CD4-positive, alpha-beta T cell (primary cell): Measurements from ENCODE around the gene STAC. TPM values are rescaled to one million over a fixed set of nuclear protein-coding genes. Genes with fewer than 3 reads are reported as not detected.

Experiments
- ATAC-seq: fragments of 200-7000 bp; cut with Tn5 transposase; one replicate; pipeline ENCODE4 v1.10.0; 2022; ENCODE audit warnings: mild to moderate bottlenecking; ENCODE audit not compliant: poor library complexity
- CTCF ChIA-PET: fragments of 350-600 bp; sonication (Branson Sonifier 250); formaldehyde crosslinking; loops from one replicate; lab custom pipeline; 2021; ENCODE audit warnings: antibody characterized with exemption, inconsistent platforms; lab: Charles Lee
- POLR2A ChIA-PET: fragments of 350-600 bp; sonication (Branson Sonifier 250); formaldehyde crosslinking; loops from one replicate; lab custom pipeline; 2021; ENCODE audit warnings: antibody characterized with exemption, inconsistent platforms; lab: Charles Lee
- DNase-seq, 14 experiments: peaks; one replicate each; pipeline ENCODE4 v3.0.0-alpha.2; 2013 to 2020; ENCODE audit warnings: mixed read lengths in 2 of 14
- H3K27ac ChIP-seq, 2 donors: one replicate each; pipeline versions ENCODE4 v1.5.1 to v1.7.0; 2013; ENCODE audit warnings: low read length in 2 of 2, low read depth in 1 of 2, mild to moderate bottlenecking in 1 of 2
- H3K27me3 ChIP-seq, 2 experiments: 1 replicate in 1 of 2; 2 replicates in 1 of 2; pipeline versions ENCODE4 v1.6.1 to v1.7.0; 2013; ENCODE audit warnings: low read length in 2 of 2, control low read depth in 1 of 2, mild to moderate bottlenecking in 1 of 2, moderate library complexity in 1 of 2; ENCODE audit not compliant: insufficient read depth in 2 of 2, control insufficient read depth in 1 of 2
- H3K36me3 ChIP-seq: one replicate; pipeline ENCODE4 v1.6.1; 2013; ENCODE audit warnings: low read length, control low read depth; ENCODE audit not compliant: insufficient read depth
- H3K4me1 ChIP-seq: one replicate; pipeline ENCODE4 v1.6.1; 2013; ENCODE audit warnings: low read length, control low read depth; ENCODE audit not compliant: insufficient read depth
- H3K4me3 ChIP-seq: one replicate; pipeline ENCODE4 v1.5.1; 2013; ENCODE audit warnings: mild to moderate bottlenecking, low read length, moderate library complexity
- H3K9me3 ChIP-seq, 2 experiments: 1 replicate in 1 of 2; 2 replicates in 1 of 2; pipeline versions ENCODE4 v1.6.1 to v1.7.0; 2013; ENCODE audit warnings: low read length in 2 of 2, mild to moderate bottlenecking in 2 of 2, control low read depth in 1 of 2, moderate library complexity in 1 of 2; ENCODE audit not compliant: control insufficient read depth in 1 of 2, insufficient read depth in 1 of 2
- H3K27ac Mint-ChIP-seq: one replicate; pipeline ENCODE4 v1.8.0; 2020; ENCODE audit warnings: mixed read lengths
- H3K27me3 Mint-ChIP-seq: one replicate; pipeline ENCODE4 v1.8.0; 2021; ENCODE audit warnings: mixed read lengths
- H3K36me3 Mint-ChIP-seq: one replicate; pipeline ENCODE4 v1.8.0; 2021; ENCODE audit warnings: low read depth, mixed read lengths
- H3K4me1 Mint-ChIP-seq: one replicate; pipeline ENCODE4 v1.8.0; 2021; ENCODE audit warnings: low read depth, mixed read lengths
- H3K4me3 Mint-ChIP-seq: one replicate; pipeline ENCODE4 v1.8.0; 2020; ENCODE audit warnings: mild to moderate bottlenecking, mixed read lengths
- H3K9me3 Mint-ChIP-seq: one replicate; pipeline ENCODE4 v1.8.0; 2020; ENCODE audit warnings: mixed read lengths
- intact Hi-C, 2 experiments: fragments of 100-400 bp; cut with DNase I in 1 of 2; cut with micrococcal nuclease in 1 of 2; formaldehyde crosslinking; loops; one replicate each; pipeline versions ENCODE4 v1.15.1 to v1.9.0; 2023 to 2025; cut with DNase I, micrococcal nuclease
- total RNA-seq, 174 experiments: library from RNA in 2 of 174; stranded (reverse) in 2 of 174; gene quantifications; one replicate each; pipeline ENCODE4 v1.2.3 and lab custom pipeline; 2021 to 2026
- TF ChIP-seq, protein P1 (sequence below): fragments of 200-600 bp; IDR thresholded peaks from one replicate; pipeline ENCODE4 v1.8.0; 2022; ENCODE audit warnings: antibody characterized with exemption, mild to moderate bottlenecking

The STAC gene
- total RNA-seq, 2 experiments from 2014 or later, result not detected

DNA sequence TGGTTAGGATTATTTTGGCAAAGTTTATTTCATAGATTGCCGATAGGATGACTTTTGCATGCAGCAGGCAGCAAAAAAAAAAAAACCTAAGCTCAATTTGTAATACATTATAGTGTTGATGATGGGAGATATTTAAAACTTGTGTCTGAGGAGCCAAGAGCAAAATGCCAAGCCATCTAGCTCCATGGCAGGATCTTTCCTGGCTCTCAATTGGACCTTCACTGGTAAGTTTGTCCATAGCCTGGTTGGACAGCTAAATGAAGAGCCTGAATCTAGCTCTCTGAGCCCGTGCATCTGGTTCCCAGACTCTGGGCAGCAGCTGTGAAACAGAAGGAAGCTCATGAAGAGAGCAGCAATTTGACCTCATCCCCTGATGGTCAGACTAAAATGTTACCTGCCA is 17.5 kb downstream of the STAC start:
- DNase-seq, result no peak

DNA sequence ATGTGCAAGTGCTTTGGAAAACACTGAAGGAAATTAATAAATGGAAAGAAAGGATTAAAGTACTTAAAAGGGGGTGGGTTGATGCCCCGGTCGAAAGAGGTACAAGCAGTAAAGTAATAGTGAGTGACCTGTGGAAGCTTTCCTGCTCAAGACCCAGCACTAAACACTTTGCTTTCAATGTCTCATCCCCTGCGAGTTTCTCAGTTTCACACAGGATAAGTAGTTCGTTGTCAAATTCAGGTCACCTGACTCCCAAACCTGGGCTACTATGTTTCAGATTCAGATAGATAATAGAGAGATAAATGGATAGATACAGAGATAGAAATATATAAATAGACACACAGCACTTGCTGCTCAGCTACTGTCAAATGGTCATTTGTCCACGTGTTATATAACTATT is 19.6 kb downstream of the STAC start:
- DNase-seq, result no peak
- Histone ChIP-seq H3K4me1 (no peaks in the 10 kb centered on the region), H3K36me3 (no peaks in the 10 kb centered on the region), H3K9me3 (no peaks in the 10 kb centered on the region), H3K27ac (no peak overlapping the region), H3K27me3 (no peaks in the 10 kb centered on the region), H3K4me3 (no peak overlapping the region)
- POLR2A ChIA-PET, result no interaction called here
- CTCF ChIA-PET, result no interaction called here
- Mint-ChIP-seq H3K27ac (no peak overlapping the region), H3K36me3 (no peaks in the 10 kb centered on the region), H3K4me1 (no peaks in the 10 kb centered on the region), H3K4me3 (no peak overlapping the region), H3K27me3 (peaks cover 10% of the 10 kb centered on the region), H3K9me3 (no peaks in the 10 kb centered on the region)
- intact Hi-C loops, result no loop called here
- no peak for ATAC-seq
- TF ChIP-seq, protein P1, sequence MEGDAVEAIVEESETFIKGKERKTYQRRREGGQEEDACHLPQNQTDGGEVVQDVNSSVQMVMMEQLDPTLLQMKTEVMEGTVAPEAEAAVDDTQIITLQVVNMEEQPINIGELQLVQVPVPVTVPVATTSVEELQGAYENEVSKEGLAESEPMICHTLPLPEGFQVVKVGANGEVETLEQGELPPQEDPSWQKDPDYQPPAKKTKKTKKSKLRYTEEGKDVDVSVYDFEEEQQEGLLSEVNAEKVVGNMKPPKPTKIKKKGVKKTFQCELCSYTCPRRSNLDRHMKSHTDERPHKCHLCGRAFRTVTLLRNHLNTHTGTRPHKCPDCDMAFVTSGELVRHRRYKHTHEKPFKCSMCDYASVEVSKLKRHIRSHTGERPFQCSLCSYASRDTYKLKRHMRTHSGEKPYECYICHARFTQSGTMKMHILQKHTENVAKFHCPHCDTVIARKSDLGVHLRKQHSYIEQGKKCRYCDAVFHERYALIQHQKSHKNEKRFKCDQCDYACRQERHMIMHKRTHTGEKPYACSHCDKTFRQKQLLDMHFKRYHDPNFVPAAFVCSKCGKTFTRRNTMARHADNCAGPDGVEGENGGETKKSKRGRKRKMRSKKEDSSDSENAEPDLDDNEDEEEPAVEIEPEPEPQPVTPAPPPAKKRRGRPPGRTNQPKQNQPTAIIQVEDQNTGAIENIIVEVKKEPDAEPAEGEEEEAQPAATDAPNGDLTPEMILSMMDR, result no peak

More for the DNA sequence above, 17.5 kb downstream of the STAC start:
- no peaks in the 10 kb centered on the region for H3K4me1 ChIP-seq
- H3K9me3 ChIP-seq, result no peaks in the 10 kb centered on the region
- H3K4me3 ChIP-seq, result no peak overlapping the region
- Mint-ChIP-seq H3K27ac (no peak overlapping the region), H3K27me3 (peaks cover 18% of the 10 kb centered on the region), H3K36me3 (no peaks in the 10 kb centered on the region), H3K9me3 (no peaks in the 10 kb centered on the region), H3K4me3 (no peak overlapping the region), H3K4me1 (no peaks in the 10 kb centered on the region)
- H3K36me3 ChIP-seq, result no peaks in the 10 kb centered on the region
- H3K27me3 ChIP-seq, result no peaks in the 10 kb centered on the region
- intact Hi-C loops, result no loop called here
- CTCF ChIA-PET, result no interaction called here
- TF ChIP-seq, protein P1, result no peak
- POLR2A ChIA-PET, result no interaction called here
- H3K27ac ChIP-seq, result no peak overlapping the region
- no peak for ATAC-seq

DNA sequence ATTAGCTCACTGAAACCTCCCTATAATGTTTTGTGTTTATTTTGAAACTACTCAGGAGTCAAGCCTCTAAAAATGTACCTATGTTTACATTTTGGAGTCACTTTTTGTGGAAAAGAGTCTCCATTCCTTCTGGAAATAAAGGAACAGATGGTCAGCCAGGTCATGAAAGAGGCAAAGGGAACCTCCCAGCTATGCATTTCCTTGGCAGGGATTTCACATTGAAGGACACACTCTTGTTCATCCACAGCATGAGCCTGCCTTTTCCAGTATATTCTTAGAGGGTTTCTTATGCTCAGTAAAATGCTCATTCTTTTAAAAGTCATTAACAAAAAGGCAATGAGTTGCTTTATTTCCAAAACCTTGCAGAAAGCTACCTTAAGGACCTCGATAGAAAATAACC is 20.8 kb downstream of the STAC start:
- ATAC-seq (no peak), DNase-seq (no peak)
- intact Hi-C loops, result no loop called here
- ChIA-PET CTCF (no interaction called here), POLR2A (no interaction called here)
- TF ChIP-seq, protein P1, result no peak
- H3K9me3 Mint-ChIP-seq, result no peaks in the 10 kb centered on the region
- Histone ChIP-seq H3K4me3 (no peak overlapping the region), H3K27me3 (no peaks in the 10 kb centered on the region), H3K27ac (no peak overlapping the region), H3K9me3 (no peaks in the 10 kb centered on the region), H3K4me1 (no peaks in the 10 kb centered on the region), H3K36me3 (no peaks in the 10 kb centered on the region)
- H3K4me1 Mint-ChIP-seq, result no peaks in the 10 kb centered on the region
- peaks cover 10% of the 10 kb centered on the region for H3K27me3 Mint-ChIP-seq
- no peaks in the 10 kb centered on the region for H3K36me3 Mint-ChIP-seq
- no peak overlapping the region for H3K4me3 Mint-ChIP-seq
- H3K27ac Mint-ChIP-seq, result no peak overlapping the region
